Kidney (tissue), 14 donors: ENCODE measurements around the gene IHH. TPM values are rescaled to one million over a fixed set of nuclear protein-coding genes. Genes with fewer than 3 reads are reported as not detected.

ENCODE experiments used
- DNase-seq, 5 donors: peaks; one replicate each; pipeline ENCODE4 v3.0.0-alpha.2; 2013 to 2020
- FAIRE-seq: peaks from 2 replicates; lab custom pipeline; 2012; peaks lifted over from hg19 to GRCh38; lab: Jason Lieb, UNC
- H3K27ac ChIP-seq, 2 donors: one replicate each; pipeline ENCODE4 v1.7.0; 2013; ENCODE audit warnings: low read depth in 2 of 2, low read length in 2 of 2, inconsistent platforms in 1 of 2
- H3K27me3 ChIP-seq: one replicate; pipeline ENCODE4 v1.7.1; 2013; ENCODE audit warnings: low read length, inconsistent platforms; ENCODE audit not compliant: control insufficient read depth, insufficient read depth
- H3K36me3 ChIP-seq, 3 donors: one replicate each; pipeline versions ENCODE4 v1.7.0 to v1.7.1; 2013; ENCODE audit warnings: low read length in 3 of 3, control low read depth in 1 of 3, inconsistent platforms in 1 of 3; ENCODE audit not compliant: insufficient read depth in 3 of 3, control insufficient read depth in 2 of 3
- H3K4me1 ChIP-seq, 3 donors: one replicate each; pipeline versions ENCODE4 v1.7.0 to v1.7.1; 2013; ENCODE audit warnings: low read length in 3 of 3, inconsistent platforms in 1 of 3, low read depth in 1 of 3; ENCODE audit not compliant: control insufficient read depth in 2 of 3, insufficient read depth in 2 of 3
- H3K4me3 ChIP-seq, 3 donors: one replicate each; pipeline versions ENCODE4 v1.7.0 to v1.8.1; 2013; ENCODE audit warnings: low read length in 3 of 3, control low read depth in 1 of 3, inconsistent platforms in 1 of 3
- H3K9ac ChIP-seq, 3 donors: one replicate each; pipeline versions ENCODE4 v1.7.0 to v1.7.1; 2013; ENCODE audit warnings: low read length in 3 of 3, control low read depth in 1 of 3, inconsistent platforms in 1 of 3
- H3K9me3 ChIP-seq, 3 donors: one replicate each; pipeline versions ENCODE4 v1.7.0 to v1.7.1; 2013; ENCODE audit warnings: low read length in 3 of 3, control low read depth in 1 of 3, inconsistent platforms in 1 of 3; ENCODE audit not compliant: control insufficient read depth in 2 of 3, insufficient read depth in 1 of 3
- intact Hi-C: fragments of 100-400 bp; cut with DNase I; formaldehyde crosslinking; loops from one replicate; pipeline ENCODE4 v1.11.1; 2022
- polyA plus RNA-seq: library from polyadenylated mRNA; stranded (reverse); fragments of 350-450 nt; fragmentation: Illumina TruSeq; extraction: RNeasy Lipid Tissue Mini Kit (QIAGEN cat#74804); gene quantifications from one replicate; pipeline ENCODE4 v1.2.3, GENCODE V29; 2014; ENCODE audit warnings: low read depth, low replicate concordance; ENCODE audit not compliant: insufficient read depth
- total RNA-seq: library from RNA; stranded (reverse); fragmentation: NEBNext Ultra II Directional; extraction: Animal tissue kit (Norgen Biotek cat#: 25700); gene quantifications from one replicate; pipeline ENCODE4 v1.2.1, GENCODE V29; 2021
- TF ChIP-seq, protein P1 (sequence below): IDR thresholded peaks from 3 replicates; pipeline ENCODE4 v1.5.1; 2012; ENCODE audit warnings: mild to moderate bottlenecking, moderate library complexity, borderline replicate concordance; ENCODE audit not compliant: insufficient read depth; ENCODE audit errors: extremely low read depth
- donor health status: control.
- donor health status: control.
- donor health status: control.
- donor health status: control.
- donor health status: control.
- donor health status: DM: yes; HTN: yes; CAD: no.
- donor health status: Normal renal cell carcinoma (clear cell type).

The IHH gene
- total and polyA plus RNA-seq, 2 donors from 2014 or later = 0.88 to 3.1 TPM

DNA sequence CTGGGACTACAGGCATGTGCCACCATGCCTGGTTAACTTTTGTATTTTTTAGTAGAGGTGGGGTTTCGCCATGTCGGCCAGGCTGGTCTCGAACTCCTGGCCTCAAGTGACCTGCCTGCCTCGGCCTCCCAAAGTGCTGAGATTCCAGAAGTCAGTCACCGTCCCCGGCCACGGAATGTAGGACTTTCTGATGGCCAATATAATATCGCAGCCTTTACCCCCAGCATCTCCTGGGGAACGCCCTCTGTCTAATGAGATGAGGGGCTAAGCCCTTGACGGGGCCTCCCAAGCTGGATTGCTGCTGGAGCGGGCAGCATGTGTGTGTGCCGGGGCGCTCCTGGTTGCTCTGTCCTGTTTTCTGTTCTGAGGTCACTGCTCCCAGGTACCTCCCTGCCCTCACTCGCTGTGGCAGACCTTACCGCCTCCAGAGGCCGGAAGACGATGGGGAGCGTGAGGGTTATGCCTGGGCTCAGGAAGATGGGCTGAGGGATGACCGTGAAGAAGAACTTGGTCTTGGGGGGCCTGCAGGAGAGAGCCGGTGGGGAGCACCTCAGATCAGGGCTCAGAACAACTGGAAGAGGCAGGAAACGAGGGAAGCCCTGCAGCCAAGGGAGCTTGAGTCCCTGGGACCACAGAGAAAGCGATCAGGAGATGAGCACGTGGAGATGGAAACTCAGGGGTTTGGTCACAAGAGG, 28.5 kb downstream of the IHH start:
- FAIRE-seq (no peak), DNase-seq (peak in 1 of 5 donors; percentile 54)
- no peaks in the 10 kb centered on the region for H3K27me3 ChIP-seq

DNA sequence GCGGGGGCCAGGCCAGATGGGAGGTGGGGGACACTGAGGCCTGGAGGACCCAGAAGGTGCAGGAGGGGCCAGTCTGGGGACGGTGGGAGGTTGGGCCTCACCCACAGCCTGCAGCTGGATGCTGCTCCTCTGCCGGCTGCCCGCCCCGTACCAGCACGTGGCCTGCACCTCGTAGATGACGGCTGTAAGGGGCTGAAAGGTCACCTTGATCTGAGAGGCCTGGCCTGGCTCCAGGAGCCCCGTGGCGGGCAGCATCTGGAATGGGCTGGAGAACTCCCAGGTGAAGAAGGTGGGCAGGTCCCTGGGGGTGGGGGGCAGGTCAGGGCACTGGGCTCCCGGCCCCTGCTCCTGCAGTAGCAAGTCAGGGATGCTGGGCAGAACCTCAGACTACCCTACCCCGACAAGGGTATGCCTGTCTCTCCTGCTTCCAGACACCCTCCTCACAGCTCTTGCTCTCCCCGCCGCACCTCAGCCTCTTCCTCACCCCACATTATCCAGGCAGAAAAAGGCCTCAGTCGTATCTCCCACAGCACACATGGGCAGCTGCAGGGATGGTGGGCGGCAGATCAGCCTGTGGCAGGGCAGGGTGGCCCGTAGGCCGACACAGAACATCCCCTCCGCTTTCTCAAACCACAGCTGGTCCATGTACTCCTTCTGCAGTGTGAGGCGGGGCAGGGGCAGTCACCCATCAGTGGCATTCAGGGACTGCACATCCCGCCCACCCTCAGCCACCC, 29.5 kb downstream of the IHH start:
- Histone ChIP-seq H3K4me3 (no peak overlapping the region), H3K9me3 (no peaks in the 10 kb centered on the region), H3K4me1 (no peaks in the 10 kb centered on the region), H3K27ac (no peak overlapping the region), H3K27me3 (no peaks in the 10 kb centered on the region), H3K9ac (no peak overlapping the region), H3K36me3 (no peaks in the 10 kb centered on the region)
- peak in 1 of 5 donors; percentile 69 for DNase-seq
- no peak for FAIRE-seq
- TF ChIP-seq, protein P1, sequence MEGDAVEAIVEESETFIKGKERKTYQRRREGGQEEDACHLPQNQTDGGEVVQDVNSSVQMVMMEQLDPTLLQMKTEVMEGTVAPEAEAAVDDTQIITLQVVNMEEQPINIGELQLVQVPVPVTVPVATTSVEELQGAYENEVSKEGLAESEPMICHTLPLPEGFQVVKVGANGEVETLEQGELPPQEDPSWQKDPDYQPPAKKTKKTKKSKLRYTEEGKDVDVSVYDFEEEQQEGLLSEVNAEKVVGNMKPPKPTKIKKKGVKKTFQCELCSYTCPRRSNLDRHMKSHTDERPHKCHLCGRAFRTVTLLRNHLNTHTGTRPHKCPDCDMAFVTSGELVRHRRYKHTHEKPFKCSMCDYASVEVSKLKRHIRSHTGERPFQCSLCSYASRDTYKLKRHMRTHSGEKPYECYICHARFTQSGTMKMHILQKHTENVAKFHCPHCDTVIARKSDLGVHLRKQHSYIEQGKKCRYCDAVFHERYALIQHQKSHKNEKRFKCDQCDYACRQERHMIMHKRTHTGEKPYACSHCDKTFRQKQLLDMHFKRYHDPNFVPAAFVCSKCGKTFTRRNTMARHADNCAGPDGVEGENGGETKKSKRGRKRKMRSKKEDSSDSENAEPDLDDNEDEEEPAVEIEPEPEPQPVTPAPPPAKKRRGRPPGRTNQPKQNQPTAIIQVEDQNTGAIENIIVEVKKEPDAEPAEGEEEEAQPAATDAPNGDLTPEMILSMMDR = no peak
- intact Hi-C loops = no loop called here

More for the DNA sequence above, 28.5 kb downstream of the IHH start:
- Histone ChIP-seq H3K4me1 (no peaks in the 10 kb centered on the region), H3K36me3 (no peaks in the 10 kb centered on the region), H3K9ac (no peak overlapping the region), H3K9me3 (no peaks in the 10 kb centered on the region), H3K27ac (no peak overlapping the region), H3K4me3 (no peak overlapping the region)
- intact Hi-C loops = no loop called here
- TF ChIP-seq, protein P1 = no peak

DNA sequence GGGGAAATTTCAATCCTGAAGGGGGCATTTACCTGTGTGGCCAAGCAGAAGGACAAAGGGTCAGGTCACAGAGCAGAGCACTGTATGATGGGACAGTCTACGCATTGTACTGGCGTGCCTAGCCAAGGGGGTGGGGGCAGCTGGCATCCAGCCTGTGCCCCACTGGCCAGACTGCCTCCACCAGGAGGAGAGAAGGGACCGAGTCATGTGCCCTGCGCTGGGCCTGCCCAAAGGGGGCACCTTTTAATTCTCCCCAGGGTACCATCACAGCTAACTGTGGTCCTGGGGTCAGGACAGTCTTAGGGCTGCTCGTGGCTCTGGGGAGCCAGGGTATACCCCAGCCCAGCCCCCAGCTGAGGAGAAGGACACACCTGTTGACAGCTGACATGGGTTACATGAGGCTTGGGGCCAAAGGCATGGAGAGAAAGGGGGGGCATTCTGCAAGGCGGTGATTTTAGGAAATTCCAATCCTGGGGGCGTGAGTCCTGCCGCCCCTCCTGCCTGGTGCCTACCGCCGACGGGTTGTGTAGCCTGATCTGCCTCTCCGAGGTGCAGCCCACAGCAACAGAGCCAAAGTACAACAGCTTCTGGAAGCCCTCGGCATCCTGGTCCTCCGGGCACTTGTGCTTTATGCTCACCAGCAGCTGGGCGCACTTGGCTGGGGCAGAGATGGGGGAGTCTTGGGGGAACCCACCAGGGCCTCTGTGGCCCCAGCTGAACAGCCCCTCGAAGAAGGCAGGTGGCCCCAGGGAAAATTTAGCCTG, 30.4 kb downstream of the IHH start:
- H3K36me3 ChIP-seq = no peaks in the 10 kb centered on the region
- DNase-seq (peak in 1 of 5 donors; percentile 70), FAIRE-seq (no peak)
- no peaks in the 10 kb centered on the region for H3K4me1 ChIP-seq
- H3K27me3 ChIP-seq = no peaks in the 10 kb centered on the region
- no peak overlapping the region for H3K9ac ChIP-seq
- no peaks in the 10 kb centered on the region for H3K9me3 ChIP-seq
- H3K4me3 ChIP-seq = no peak overlapping the region
- no peak overlapping the region for H3K27ac ChIP-seq
- intact Hi-C loops = no loop called here
- TF ChIP-seq, protein P1 = no peak
